SK-N-SH treated with all-trans-retinoic acid at 6 μM for 48 hours (cell line): Measurements from ENCODE around the gene GAB4.
"Not testable (repeated sequence)": the region's sequence is repeated elsewhere in the genome, so short reads cannot be mapped to it uniquely, and the experiment has no call there.

Experiments used
- ARNTL ChIP-seq: fragments of 450-650 bp; formaldehyde crosslinking; IDR thresholded peaks from 2 replicates; pipeline ENCODE4 v1.5.0; 2020; ENCODE audit warnings: low read depth, mild to moderate bottlenecking, moderate library complexity, borderline replicate concordance
- BACH2 ChIP-seq: fragments of 250-450 bp; sonication (Bioruptor Pico); IDR thresholded peaks from 2 replicates; pipeline ENCODE4 v1.9.0; 2021; ENCODE audit warnings: mild to moderate bottlenecking, borderline replicate concordance
- ESRRG ChIP-seq: fragments of 250-450 bp; sonication (Bioruptor Pico); IDR thresholded peaks from 2 replicates; pipeline ENCODE4 v1.6.1; 2021; ENCODE audit warnings: mild to moderate bottlenecking
- GLIS3 ChIP-seq: fragments of 250-450 bp; sonication (Bioruptor Pico); IDR thresholded peaks from 2 replicates; pipeline ENCODE4 v1.5.0; 2020; ENCODE audit warnings: mild to moderate bottlenecking, moderate library complexity
- PPARA ChIP-seq: fragments of 250-450 bp; sonication (Bioruptor Pico); IDR thresholded peaks from 2 replicates; pipeline ENCODE4 v1.5.0; 2020; ENCODE audit warnings: mild to moderate bottlenecking, borderline replicate concordance
- RARB ChIP-seq: fragments of 250-450 bp; sonication (Bioruptor Pico); IDR thresholded peaks from 2 replicates; pipeline ENCODE4 v1.8.0; 2021; ENCODE audit warnings: mild to moderate bottlenecking, moderate library complexity
- SNAI2 ChIP-seq: fragments of 250-450 bp; sonication (Bioruptor Pico); IDR thresholded peaks from 2 replicates; pipeline ENCODE4 v1.5.0; 2020; ENCODE audit warnings: mild to moderate bottlenecking, moderate library complexity
- TOX ChIP-seq: fragments of 250-450 bp; sonication (Bioruptor Pico); IDR thresholded peaks from 2 replicates; pipeline ENCODE4 v1.8.0; 2021; ENCODE audit warnings: mild to moderate bottlenecking, moderate library complexity, borderline replicate concordance
- ZNF8 ChIP-seq: fragments of 450-650 bp; formaldehyde crosslinking; IDR thresholded peaks from 2 replicates; pipeline ENCODE4 v1.5.0; 2020; ENCODE audit warnings: mild to moderate bottlenecking, moderate library complexity
- TF ChIP-seq, protein P1 (sequence below): fragments of 250-450 bp; sonication (Bioruptor Pico); IDR thresholded peaks from 2 replicates; pipeline ENCODE4 v1.5.0; 2020; ENCODE audit warnings: mild to moderate bottlenecking, moderate library complexity

DNA sequence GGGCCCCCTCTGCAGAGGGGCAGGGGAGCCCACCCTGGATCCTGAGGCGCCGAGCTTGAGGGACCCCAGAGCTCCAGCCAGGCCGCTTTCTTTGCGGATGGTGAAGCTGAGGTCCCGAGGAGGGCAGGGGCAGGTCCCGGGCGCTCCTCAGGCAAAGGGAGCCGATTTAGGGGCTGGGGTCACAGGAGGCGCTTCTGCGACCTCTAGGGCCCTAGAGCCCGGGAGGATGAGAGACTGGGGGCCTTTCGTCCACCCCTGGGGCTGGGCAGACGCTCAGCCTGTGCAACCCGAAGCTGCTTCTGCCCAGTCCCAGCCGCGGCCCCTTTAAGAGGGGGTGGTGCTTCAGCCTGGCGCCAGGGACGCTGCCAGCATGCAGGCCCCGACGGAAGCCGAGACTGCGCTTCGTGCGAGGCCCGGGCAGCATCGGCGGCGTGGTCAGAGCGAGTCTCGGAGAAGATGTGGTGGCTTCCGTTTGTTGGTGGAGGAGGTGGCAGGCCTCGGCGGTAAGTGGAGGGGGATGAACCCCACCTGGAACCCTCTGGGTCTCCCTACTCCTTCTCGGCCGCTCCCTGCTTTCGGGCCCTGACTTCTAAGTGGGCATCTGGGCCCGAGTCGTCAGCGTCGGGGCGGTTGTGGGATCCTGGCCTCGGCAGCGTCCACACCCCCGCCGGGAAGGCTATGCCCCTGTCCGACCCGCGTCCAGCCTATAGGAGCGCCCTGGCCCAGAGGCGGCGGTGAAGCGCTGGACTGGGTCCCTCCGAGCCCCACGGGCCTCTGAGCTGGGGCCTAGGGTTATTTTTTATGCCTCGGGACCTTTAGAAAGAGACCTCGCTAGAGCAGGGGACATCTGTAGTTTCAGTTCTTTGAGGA lies 29.1 kb upstream of the GAB4 start:
- not testable (repeated sequence) for TF ChIP-seq PPARA, RARB, BACH2, GLIS3, SNAI2, ESRRG, TOX, ARNTL, ZNF8 (CRISPR knock-in tag)
- TF ChIP-seq, protein P1, sequence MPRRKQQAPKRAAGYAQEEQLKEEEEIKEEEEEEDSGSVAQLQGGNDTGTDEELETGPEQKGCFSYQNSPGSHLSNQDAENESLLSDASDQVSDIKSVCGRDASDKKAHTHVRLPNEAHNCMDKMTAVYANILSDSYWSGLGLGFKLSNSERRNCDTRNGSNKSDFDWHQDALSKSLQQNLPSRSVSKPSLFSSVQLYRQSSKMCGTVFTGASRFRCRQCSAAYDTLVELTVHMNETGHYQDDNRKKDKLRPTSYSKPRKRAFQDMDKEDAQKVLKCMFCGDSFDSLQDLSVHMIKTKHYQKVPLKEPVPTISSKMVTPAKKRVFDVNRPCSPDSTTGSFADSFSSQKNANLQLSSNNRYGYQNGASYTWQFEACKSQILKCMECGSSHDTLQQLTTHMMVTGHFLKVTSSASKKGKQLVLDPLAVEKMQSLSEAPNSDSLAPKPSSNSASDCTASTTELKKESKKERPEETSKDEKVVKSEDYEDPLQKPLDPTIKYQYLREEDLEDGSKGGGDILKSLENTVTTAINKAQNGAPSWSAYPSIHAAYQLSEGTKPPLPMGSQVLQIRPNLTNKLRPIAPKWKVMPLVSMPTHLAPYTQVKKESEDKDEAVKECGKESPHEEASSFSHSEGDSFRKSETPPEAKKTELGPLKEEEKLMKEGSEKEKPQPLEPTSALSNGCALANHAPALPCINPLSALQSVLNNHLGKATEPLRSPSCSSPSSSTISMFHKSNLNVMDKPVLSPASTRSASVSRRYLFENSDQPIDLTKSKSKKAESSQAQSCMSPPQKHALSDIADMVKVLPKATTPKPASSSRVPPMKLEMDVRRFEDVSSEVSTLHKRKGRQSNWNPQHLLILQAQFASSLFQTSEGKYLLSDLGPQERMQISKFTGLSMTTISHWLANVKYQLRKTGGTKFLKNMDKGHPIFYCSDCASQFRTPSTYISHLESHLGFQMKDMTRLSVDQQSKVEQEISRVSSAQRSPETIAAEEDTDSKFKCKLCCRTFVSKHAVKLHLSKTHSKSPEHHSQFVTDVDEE (CRISPR knock-in tag), result not testable (repeated sequence)
